Stimulated activated CD8-positive, alpha-beta memory T cell treated with anti-CD3 and anti-CD28 coated beads, Interleukin-4, amount 100 ng/mL, for 1 hour (primary cell): Measurements from ENCODE around the gene AIF1L.

Experiments
- DNase-seq, 2 donors: peaks; one replicate each; pipeline ENCODE4 v3.0.0-alpha.2; 2020; ENCODE audit warnings: low read depth in 2 of 2, low spot score in 1 of 2

The AIF1L gene

DNA sequence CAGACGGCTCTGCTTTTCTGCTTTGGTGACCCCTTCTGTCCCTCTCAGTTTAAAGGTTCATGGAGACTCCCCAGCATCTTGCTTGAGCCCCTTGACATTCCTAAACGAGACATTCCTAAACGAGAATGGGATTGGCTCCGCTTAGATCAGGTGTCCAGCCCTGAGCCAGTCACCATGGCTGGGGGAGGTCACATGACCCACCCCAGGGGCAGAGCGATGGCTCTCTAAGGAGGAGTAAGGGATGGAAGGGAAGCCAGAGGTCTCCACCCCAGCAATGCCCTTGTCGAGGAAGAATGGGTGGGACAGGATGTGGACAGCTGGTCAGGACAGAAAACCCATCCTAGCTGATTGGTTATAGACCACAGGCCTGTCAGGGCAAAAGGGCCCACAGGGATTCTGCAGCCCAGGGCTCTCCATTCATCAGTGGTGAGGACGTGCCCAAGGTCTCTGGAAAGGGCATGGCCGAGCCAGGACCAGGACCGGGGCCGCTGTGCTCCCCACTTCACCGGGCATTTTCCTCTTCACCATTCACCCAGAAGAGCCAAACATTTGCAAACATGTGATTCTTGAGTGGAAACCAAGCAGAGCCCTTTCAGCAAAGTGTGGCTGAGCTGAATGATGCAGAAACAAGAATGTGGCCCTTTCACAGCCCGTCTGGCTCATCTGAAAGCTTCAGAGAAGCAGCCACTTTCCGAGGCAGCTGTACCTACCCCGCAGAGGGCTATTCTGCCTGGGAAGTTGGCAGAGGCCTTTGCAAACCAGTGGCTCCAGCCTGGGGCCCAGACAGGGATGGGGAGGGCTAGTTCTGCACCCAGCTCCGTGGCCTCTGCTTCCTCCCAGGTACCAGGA lies 19.8 kb upstream of the AIF1L start:
- DNase-seq = no peak

DNA sequence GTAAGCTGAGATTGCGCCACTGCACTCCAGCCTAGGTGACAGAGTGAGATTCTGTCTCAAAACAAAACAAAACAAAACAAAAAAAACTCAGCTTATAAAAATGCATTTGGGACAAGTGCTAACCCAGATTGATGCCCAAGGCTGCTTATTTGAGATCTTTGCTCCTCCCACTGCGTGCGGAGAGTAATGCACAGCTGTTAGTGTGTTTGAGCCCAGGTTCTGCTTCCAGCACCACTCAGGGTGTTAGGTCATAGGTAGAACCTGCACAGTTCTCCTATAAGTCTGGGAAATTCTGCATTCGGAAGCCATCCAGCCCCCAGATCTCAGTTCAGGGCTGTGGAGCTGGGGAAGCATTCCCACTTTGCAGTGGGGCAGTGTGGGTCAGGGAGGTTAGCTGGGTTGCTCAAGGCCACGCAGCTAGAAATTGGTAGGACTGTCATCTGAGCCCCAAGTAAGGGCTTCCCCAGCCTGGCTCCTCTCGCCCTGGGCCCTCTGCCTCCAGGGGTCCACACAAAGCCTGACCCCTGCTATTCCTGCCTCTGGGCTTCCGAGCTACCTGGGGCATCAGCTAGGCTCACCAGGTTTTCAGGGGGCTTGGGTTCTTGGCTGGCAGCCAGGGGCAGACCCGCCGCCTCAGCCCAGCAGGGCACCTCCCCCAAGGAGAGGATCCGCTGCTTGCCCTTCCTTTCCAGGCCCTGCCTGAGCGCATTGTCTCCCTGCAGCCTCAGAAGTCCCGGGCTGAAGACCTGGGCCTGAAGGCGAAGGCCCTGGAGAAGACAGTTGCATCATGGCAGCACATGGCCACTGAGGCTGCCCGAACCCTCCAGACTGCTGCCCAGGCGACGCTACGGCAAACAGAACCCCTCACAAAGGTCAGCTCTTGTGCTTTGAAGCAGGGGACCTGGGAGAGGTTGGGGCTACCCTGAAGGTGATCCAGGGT lies 17.6 kb upstream of the AIF1L start:
- no peak for DNase-seq

GRCh38 chr9:131080589-131080988 lies 15.7 kb upstream of the AIF1L start:
- no peak for DNase-seq

DNA sequence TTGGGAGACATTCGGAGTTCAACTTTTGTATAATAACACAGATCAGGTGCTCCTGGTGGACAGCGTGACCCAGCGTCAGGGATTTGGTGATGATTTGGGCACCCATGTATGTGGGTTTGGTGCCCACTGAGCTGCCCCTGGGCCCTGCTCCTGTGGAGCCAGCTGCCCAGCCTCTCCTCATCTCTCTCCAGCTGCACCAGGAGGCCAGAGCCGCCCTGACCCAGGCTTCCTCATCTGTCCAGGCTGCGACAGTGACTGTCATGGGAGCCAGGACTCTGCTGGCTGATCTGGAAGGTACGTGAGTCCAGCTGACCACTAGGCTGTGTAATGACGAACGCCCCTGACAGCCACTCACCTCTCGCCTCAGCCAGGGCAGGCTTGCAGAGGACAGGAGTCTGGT lies 14.5 kb upstream of the AIF1L start:
- DNase-seq = no peak

- no peak for DNase-seq
Observed at GRCh38 chr9:131082774-131083512, 13.4 kb upstream of the AIF1L start.

- DNase-seq = no peak
Observed at GRCh38 chr9:131084661-131085369, 11.5 kb upstream of the AIF1L start.

- DNase-seq = no peak
Observed at GRCh38 chr9:131085370-131086122, 10.8 kb upstream of the AIF1L start.

- no peak for DNase-seq
Observed at GRCh38 chr9:131087354-131087893, 8.9 kb upstream of the AIF1L start.

- no peak for DNase-seq
Observed at GRCh38 chr9:131090025-131090787, 6.1 kb upstream of the AIF1L start.

- DNase-seq = no peak
Observed at GRCh38 chr9:131091352-131091992, 4.9 kb upstream of the AIF1L start.

DNA sequence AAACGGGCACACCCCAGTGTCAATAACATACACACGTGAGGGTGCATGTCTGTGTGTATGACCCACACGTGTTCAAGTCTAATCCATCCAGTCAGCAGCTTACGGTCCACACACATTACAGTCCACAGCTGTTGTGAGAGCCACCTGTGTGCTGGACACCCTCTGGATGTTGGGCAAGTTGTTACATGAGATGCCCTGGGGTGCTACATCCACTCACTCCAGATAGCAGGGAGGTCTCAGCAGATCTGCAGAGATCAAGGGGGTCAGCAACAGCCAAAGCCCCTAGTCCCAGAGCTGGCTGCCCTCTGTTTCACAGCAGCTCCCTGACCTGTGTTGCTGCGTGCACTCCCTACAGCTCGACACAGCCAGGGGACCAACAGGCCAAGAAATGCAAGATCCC lies 4.3 kb upstream of the AIF1L start:
- no peak for DNase-seq

GRCh38 chr9:131092548-131093440 lies 3.5 kb upstream of the AIF1L start:
- no peak for DNase-seq

- no peak for DNase-seq
Observed at GRCh38 chr9:131094015-131094414, 2.3 kb upstream of the AIF1L start.

DNA sequence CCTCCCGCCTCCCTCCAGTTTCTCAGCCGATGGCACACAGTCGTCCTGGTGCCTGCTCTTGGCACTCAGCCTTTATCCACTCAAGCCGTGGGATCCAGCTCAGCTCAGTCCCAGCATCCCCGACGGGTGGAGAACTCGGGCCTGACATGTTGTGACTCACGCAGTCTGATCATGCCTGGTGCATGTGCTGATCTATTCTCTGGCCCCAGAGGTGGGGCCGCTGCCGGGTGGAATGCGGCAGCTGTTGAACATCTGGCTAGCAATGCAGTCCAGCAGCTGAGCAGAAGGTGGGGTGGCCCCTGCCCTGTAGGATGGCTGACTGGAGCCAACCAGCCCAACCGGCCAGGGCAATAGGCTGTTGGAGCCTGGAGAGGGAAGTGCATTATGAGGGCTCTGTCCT lies 1.7 kb upstream of the AIF1L start:
- no peak for DNase-seq

- no peak for DNase-seq
Observed at GRCh38 chr9:131095666-131096268, 564 bp upstream of the AIF1L start.

- no peak for DNase-seq
Observed at GRCh38 chr9:131097126-131097947, 1.0 kb downstream of the AIF1L start.
